HEK293 (cell line): Measurements from ENCODE around the gene TMX2.

Experiments
- CTCF ChIA-PET: fragments of 350-600 bp; formaldehyde crosslinking; extraction: SDS; loops from one replicate; lab custom pipeline; 2021; ENCODE audit warnings: antibody characterized with exemption; lab: Yijun Ruan, JAX
- POLR2A ChIA-PET: fragments of 300-600 bp; formaldehyde crosslinking; extraction: SDS; loops from one replicate; lab custom pipeline; 2020; ENCODE audit warnings: antibody characterized with exemption, inconsistent platforms; lab: Yijun Ruan, JAX
- H3K27ac ChIP-seq: fragments of 200-500 bp; sonication (Bioruptor generic); 2 replicates; pipeline ENCODE4 v1.5.1; 2014; ENCODE audit warnings: low read depth, low read length, control low read depth, inconsistent platforms; ENCODE audit errors: extremely low read depth
- H3K36me3 ChIP-seq, 2 experiments: fragments of 200-500 bp in 1 of 2; sonication (Bioruptor generic) in 1 of 2; 1 replicate in 1 of 2; 2 replicates in 1 of 2; pipeline ENCODE4 v1.5.1; 2014 to 2017; ENCODE audit warnings: inconsistent platforms in 2 of 2, low read length in 2 of 2; ENCODE audit not compliant: control insufficient read depth in 2 of 2, insufficient read depth in 1 of 2
- H3K4me1 ChIP-seq: fragments of 200-500 bp; sonication (Bioruptor generic); 2 replicates; pipeline ENCODE4 v1.5.1; 2014; ENCODE audit warnings: mild to moderate bottlenecking, low read length, inconsistent platforms; ENCODE audit not compliant: control insufficient read depth, insufficient read depth
- H3K4me3 ChIP-seq: 2 replicates; pipeline ENCODE4 v1.5.1; 2011; ENCODE audit warnings: low read depth, mild to moderate bottlenecking, control low read depth, low read length, moderate library complexity
- H3K9me3 ChIP-seq: fragments of 200-500 bp; sonication (Bioruptor generic); 2 replicates; pipeline ENCODE4 v1.5.1; 2014; ENCODE audit warnings: low read depth, low read length, inconsistent platforms; ENCODE audit not compliant: control insufficient read depth, insufficient read depth
- MEIS1 ChIP-seq: sonication (generic); formaldehyde crosslinking; IDR thresholded peaks from 2 replicates; pipeline ENCODE4 v1.8.1; 2022; ENCODE audit warnings: missing genetic modification reagents, mild to moderate bottlenecking, borderline replicate concordance
- SCRT1 ChIP-seq: fragments of 450-650 bp; formaldehyde crosslinking; IDR thresholded peaks from 2 replicates; pipeline ENCODE4 v1.5.1; 2016; ENCODE audit warnings: missing biosample characterization, missing genetic modification characterization, borderline replicate concordance
- ZBTB21 ChIP-seq: fragments of 450-650 bp; formaldehyde crosslinking; IDR thresholded peaks from 2 replicates; pipeline ENCODE4 v1.5.1; 2017; ENCODE audit warnings: missing biosample characterization, missing genetic modification characterization
- ZBTB8A ChIP-seq: fragments of 450-650 bp; formaldehyde crosslinking; IDR thresholded peaks from 2 replicates; pipeline ENCODE4 v1.5.1; 2016; ENCODE audit warnings: missing biosample characterization, missing genetic modification characterization
- ZNF121 ChIP-seq: fragments of 450-650 bp; formaldehyde crosslinking; IDR thresholded peaks from 2 replicates; pipeline ENCODE4 v1.5.1; 2016; ENCODE audit warnings: missing biosample characterization, missing genetic modification characterization
- ZNF155 ChIP-seq: fragments of 450-650 bp; formaldehyde crosslinking; IDR thresholded peaks from 2 replicates; pipeline ENCODE4 v1.5.1; 2016; ENCODE audit warnings: missing biosample characterization, missing genetic modification characterization
- ZNF19 ChIP-seq: fragments of 450-650 bp; formaldehyde crosslinking; IDR thresholded peaks from 2 replicates; pipeline ENCODE4; 2016; ENCODE audit warnings: missing biosample characterization, missing genetic modification characterization, low read depth
- ZNF324 ChIP-seq: fragments of 450-650 bp; formaldehyde crosslinking; IDR thresholded peaks from 2 replicates; pipeline ENCODE4 v1.5.1; 2016; ENCODE audit warnings: missing biosample characterization, missing genetic modification characterization
- ZNF335 ChIP-seq: fragments of 450-650 bp; formaldehyde crosslinking; conservative IDR thresholded peaks from 2 replicates; pipeline ENCODE4 v1.5.1; 2016; ENCODE audit warnings: missing biosample characterization, missing genetic modification characterization
- ZNF404 ChIP-seq: fragments of 450-650 bp; formaldehyde crosslinking; IDR thresholded peaks from 2 replicates; pipeline ENCODE4 v1.5.1; 2017; ENCODE audit warnings: missing biosample characterization, missing genetic modification characterization
- ZNF473 ChIP-seq: fragments of 450-650 bp; formaldehyde crosslinking; IDR thresholded peaks from 2 replicates; pipeline ENCODE4 v1.5.1; 2017; ENCODE audit warnings: missing biosample characterization, missing genetic modification characterization
- ZNF501 ChIP-seq: fragments of 450-650 bp; formaldehyde crosslinking; IDR thresholded peaks from 2 replicates; pipeline ENCODE4 v1.5.1; 2016; ENCODE audit warnings: missing biosample characterization, missing genetic modification characterization
- ZNF600 ChIP-seq: fragments of 450-650 bp; formaldehyde crosslinking; IDR thresholded peaks from 2 replicates; pipeline ENCODE4 v1.5.1; 2016; ENCODE audit warnings: missing biosample characterization, missing genetic modification characterization
- ZNF623 ChIP-seq: fragments of 450-650 bp; formaldehyde crosslinking; IDR thresholded peaks from 2 replicates; pipeline ENCODE4 v1.5.1; 2016; ENCODE audit warnings: missing biosample characterization, missing genetic modification characterization
- ZNF629 ChIP-seq: fragments of 450-650 bp; formaldehyde crosslinking; IDR thresholded peaks from 2 replicates; pipeline ENCODE4 v1.5.1; 2017; ENCODE audit warnings: missing biosample characterization, missing genetic modification characterization
- ZNF660 ChIP-seq: fragments of 450-650 bp; IDR thresholded peaks from 2 replicates; pipeline ENCODE4 v1.5.1; 2018; ENCODE audit warnings: missing biosample characterization, mild to moderate bottlenecking, missing genetic modification characterization
- ZNF701 ChIP-seq: fragments of 450-650 bp; formaldehyde crosslinking; IDR thresholded peaks from 2 replicates; pipeline ENCODE4 v1.5.1; 2016; ENCODE audit warnings: missing biosample characterization, missing genetic modification characterization
- ZNF777 ChIP-seq: fragments of 450-650 bp; formaldehyde crosslinking; IDR thresholded peaks from 2 replicates; pipeline ENCODE4 v1.5.1; 2017; ENCODE audit warnings: missing biosample characterization, missing genetic modification characterization, borderline replicate concordance
- TF ChIP-seq, protein P1 (sequence below): fragments of 450-650 bp; formaldehyde crosslinking; IDR thresholded peaks from 2 replicates; pipeline ENCODE4 v1.5.1; 2016; ENCODE audit warnings: missing biosample characterization, missing genetic modification characterization, borderline replicate concordance
- TF ChIP-seq, protein P2 (sequence below): fragments of 450-650 bp; formaldehyde crosslinking; IDR thresholded peaks from 2 replicates; pipeline ENCODE4 v1.5.1; 2016; ENCODE audit warnings: missing biosample characterization, missing genetic modification characterization
- TF ChIP-seq, protein P3 (sequence below): fragments of 450-650 bp; formaldehyde crosslinking; IDR thresholded peaks from 2 replicates; pipeline ENCODE4 v1.5.1; 2017; ENCODE audit warnings: missing biosample characterization, mild to moderate bottlenecking, missing genetic modification characterization, moderate library complexity
- TF ChIP-seq, protein P4 (sequence below): fragments of 450-650 bp; formaldehyde crosslinking; IDR thresholded peaks from 2 replicates; pipeline ENCODE4 v1.5.1; 2016; ENCODE audit warnings: missing biosample characterization, missing genetic modification characterization, low read depth
- TF ChIP-seq, protein P5 (sequence below): fragments of 450-650 bp; formaldehyde crosslinking; IDR thresholded peaks from 2 replicates; pipeline ENCODE4 v1.5.1; 2016; ENCODE audit warnings: missing biosample characterization, missing genetic modification characterization
- TF ChIP-seq, protein P6 (sequence below): fragments of 450-650 bp; formaldehyde crosslinking; optimal IDR thresholded peaks from 2 replicates; pipeline ENCODE3; 2016; ENCODE audit warnings: missing biosample characterization, mild to moderate bottlenecking, missing genetic modification characterization

The TMX2 gene

DNA sequence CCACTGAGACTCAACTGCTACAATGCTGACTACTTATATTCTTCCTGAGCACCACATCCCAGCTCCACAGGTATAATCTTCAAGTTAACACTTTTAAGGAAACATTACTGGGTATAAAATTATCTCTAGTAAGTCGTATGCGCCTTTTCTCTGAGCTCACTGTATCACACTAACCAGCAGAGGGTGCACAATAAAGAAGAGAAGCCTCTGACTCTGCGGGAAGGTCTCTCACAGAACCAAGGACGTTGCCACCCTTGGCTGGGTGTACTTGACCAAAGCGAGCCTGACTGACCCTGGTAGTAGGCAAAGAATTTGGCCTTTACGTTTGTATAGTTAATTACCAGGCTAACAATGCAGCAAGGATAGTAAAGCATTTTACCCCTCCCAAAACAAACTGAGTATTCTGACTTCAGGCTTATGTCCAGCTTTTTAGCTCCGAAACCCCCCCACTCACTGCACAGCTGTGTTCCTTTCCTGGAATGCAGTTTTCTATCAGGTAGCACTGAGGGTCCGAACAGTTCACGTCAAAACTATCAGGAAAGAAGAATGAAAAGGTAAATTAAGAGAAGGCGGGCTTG, 39.4 kb downstream of the TMX2 start, which contains the start of gene BTBD18 (continued):
- TF ChIP-seq, protein P1, sequence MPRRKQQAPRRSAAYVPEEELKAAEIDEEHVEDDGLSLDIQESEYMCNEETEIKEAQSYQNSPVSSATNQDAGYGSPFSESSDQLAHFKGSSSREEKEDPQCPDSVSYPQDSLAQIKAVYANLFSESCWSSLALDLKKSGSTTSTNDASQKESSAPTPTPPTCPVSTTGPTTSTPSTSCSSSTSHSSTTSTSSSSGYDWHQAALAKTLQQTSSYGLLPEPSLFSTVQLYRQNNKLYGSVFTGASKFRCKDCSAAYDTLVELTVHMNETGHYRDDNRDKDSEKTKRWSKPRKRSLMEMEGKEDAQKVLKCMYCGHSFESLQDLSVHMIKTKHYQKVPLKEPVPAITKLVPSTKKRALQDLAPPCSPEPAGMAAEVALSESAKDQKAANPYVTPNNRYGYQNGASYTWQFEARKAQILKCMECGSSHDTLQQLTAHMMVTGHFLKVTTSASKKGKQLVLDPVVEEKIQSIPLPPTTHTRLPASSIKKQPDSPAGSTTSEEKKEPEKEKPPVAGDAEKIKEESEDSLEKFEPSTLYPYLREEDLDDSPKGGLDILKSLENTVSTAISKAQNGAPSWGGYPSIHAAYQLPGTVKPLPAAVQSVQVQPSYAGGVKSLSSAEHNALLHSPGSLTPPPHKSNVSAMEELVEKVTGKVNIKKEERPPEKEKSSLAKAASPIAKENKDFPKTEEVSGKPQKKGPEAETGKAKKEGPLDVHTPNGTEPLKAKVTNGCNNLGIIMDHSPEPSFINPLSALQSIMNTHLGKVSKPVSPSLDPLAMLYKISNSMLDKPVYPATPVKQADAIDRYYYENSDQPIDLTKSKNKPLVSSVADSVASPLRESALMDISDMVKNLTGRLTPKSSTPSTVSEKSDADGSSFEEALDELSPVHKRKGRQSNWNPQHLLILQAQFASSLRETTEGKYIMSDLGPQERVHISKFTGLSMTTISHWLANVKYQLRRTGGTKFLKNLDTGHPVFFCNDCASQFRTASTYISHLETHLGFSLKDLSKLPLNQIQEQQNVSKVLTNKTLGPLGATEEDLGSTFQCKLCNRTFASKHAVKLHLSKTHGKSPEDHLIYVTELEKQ (tag by site-specific recombination) = no peak
- TF ChIP-seq ZNF404 (tag by site-specific recombination) (no peak), ZBTB21 (tag by site-specific recombination) (no peak), ZNF335 (tag by site-specific recombination) (no peak), ZNF660 (tag by site-specific recombination) (no peak), ZNF701 (tag by site-specific recombination) (no peak), ZNF19 (tag by site-specific recombination) (no peak)
- TF ChIP-seq, protein P2, sequence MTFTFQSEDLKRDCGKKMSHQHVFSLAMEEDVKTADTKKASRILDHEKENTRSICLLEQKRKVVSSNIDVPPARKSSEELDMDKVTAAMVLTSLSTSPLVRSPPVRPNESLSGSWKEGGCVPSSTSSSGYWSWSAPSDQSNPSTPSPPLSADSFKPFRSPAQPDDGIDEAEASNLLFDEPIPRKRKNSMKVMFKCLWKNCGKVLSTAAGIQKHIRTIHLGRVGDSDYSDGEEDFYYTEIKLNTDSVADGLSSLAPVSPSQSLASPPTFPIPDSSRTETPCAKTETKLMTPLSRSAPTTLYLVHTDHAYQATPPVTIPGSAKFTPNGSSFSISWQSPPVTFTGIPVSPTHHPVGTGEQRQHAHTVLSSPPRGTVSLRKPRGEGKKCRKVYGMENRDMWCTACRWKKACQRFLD (tag by site-specific recombination) = no peak
- TF ChIP-seq, protein P3, sequence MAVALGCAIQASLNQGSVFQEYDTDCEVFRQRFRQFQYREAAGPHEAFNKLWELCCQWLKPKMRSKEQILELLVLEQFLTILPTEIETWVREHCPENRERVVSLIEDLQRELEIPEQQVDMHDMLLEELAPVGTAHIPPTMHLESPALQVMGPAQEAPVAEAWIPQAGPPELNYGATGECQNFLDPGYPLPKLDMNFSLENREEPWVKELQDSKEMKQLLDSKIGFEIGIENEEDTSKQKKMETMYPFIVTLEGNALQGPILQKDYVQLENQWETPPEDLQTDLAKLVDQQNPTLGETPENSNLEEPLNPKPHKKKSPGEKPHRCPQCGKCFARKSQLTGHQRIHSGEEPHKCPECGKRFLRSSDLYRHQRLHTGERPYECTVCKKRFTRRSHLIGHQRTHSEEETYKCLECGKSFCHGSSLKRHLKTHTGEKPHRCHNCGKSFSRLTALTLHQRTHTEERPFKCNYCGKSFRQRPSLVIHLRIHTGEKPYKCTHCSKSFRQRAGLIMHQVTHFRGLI (tag by site-specific recombination) = no peak

DNA sequence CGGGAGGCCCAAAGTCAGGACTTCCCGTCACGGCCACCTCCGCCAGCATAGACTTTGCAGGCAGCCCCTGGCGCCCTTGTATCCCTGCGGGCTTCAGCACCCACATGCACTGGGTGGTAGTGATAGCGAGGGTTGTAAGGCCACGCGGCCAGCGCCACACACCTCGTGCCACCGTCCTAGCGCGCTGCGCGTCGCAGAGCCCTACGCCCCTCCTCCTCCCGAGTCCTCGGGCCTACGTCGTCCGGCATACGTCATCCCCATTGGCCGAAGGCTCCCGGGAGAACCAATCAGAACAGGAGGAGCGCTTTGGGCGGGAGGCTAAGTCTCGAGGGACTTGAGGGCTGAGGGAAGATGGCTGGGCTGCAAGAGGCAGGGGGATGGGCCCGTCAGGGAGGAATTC, 40.6 kb downstream of the TMX2 start:
- Histone ChIP-seq H3K36me3 (no peaks in the 10 kb centered on the region), H3K4me1 (no peaks in the 10 kb centered on the region), H3K9me3 (no peaks in the 10 kb centered on the region), H3K4me3 (no peak overlapping the region), H3K27ac (no peak overlapping the region)
- POLR2A ChIA-PET = no interaction called here
- CTCF ChIA-PET = interaction anchor here (0.6 to 2.2 kb wide), 2 partner anchors 48 to 1356 kb away, joined by 3 to 49 read pairs; no protein-coding TSS in a partner anchor
- TF ChIP-seq ZNF155 (no peak), ZNF473 (tag by site-specific recombination) (no peak), ZNF623 (tag by site-specific recombination) (no peak), ZNF777 (tag by site-specific recombination) (no peak), ZNF629 (tag by site-specific recombination) (no peak), MEIS1 (CRISPR knock-in tag) (no peak), ZNF600 (tag by site-specific recombination) (no peak), ZNF501 (tag by site-specific recombination) (no peak), ZBTB8A (tag by site-specific recombination) (no peak), ZBTB21 (tag by site-specific recombination) (no peak), ZNF324 (no peak), SCRT1 (tag by site-specific recombination) (no peak), ZNF121 (tag by site-specific recombination) (no peak)
- TF ChIP-seq, protein P4, sequence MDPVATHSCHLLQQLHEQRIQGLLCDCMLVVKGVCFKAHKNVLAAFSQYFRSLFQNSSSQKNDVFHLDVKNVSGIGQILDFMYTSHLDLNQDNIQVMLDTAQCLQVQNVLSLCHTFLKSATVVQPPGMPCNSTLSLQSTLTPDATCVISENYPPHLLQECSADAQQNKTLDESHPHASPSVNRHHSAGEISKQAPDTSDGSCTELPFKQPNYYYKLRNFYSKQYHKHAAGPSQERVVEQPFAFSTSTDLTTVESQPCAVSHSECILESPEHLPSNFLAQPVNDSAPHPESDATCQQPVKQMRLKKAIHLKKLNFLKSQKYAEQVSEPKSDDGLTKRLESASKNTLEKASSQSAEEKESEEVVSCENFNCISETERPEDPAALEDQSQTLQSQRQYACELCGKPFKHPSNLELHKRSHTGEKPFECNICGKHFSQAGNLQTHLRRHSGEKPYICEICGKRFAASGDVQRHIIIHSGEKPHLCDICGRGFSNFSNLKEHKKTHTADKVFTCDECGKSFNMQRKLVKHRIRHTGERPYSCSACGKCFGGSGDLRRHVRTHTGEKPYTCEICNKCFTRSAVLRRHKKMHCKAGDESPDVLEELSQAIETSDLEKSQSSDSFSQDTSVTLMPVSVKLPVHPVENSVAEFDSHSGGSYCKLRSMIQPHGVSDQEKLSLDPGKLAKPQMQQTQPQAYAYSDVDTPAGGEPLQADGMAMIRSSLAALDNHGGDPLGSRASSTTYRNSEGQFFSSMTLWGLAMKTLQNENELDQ (tag by site-specific recombination) = no peak
- TF ChIP-seq, protein P5, sequence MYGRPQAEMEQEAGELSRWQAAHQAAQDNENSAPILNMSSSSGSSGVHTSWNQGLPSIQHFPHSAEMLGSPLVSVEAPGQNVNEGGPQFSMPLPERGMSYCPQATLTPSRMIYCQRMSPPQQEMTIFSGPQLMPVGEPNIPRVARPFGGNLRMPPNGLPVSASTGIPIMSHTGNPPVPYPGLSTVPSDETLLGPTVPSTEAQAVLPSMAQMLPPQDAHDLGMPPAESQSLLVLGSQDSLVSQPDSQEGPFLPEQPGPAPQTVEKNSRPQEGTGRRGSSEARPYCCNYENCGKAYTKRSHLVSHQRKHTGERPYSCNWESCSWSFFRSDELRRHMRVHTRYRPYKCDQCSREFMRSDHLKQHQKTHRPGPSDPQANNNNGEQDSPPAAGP (tag by site-specific recombination) = no peak
- TF ChIP-seq, protein P6, sequence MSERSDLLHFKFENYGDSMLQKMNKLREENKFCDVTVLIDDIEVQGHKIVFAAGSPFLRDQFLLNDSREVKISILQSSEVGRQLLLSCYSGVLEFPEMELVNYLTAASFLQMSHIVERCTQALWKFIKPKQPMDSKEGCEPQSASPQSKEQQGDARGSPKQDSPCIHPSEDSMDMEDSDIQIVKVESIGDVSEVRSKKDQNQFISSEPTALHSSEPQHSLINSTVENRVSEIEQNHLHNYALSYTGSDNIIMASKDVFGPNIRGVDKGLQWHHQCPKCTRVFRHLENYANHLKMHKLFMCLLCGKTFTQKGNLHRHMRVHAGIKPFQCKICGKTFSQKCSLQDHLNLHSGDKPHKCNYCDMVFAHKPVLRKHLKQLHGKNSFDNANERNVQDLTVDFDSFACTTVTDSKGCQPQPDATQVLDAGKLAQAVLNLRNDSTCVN (tag by site-specific recombination) = no peak
